Ovary (tissue), 3 donors: Measurements from ENCODE around the gene NDE1.

Experiments used
- CTCF ChIP-seq, 3 donors: fragments of 450-650 bp in 2 of 3; fragments of 200-600 bp in 1 of 3; IDR thresholded peaks; one replicate each; pipeline versions ENCODE4 v1.5.1 to v1.8.0; 2016 to 2022; ENCODE audit warnings: antibody characterized with exemption in 3 of 3, mild to moderate bottlenecking in 1 of 3
- EP300 ChIP-seq: sonication (generic); formaldehyde crosslinking; IDR thresholded peaks from one replicate; pipeline ENCODE4 v1.6.1; 2017; ENCODE audit warnings: antibody characterized with exemption
- POLR2A ChIP-seq: fragments of 450-650 bp; IDR thresholded peaks from one replicate; pipeline ENCODE4 v1.6.1; 2017; ENCODE audit warnings: antibody characterized with exemption, mild to moderate bottlenecking, moderate library complexity
- donor health status: DM: no; HTN: no; CAD: no.

- no peak for TF ChIP-seq POLR2A
- no peak for TF ChIP-seq CTCF (IDR thresholded peaks at IDR 0.05)
- TF ChIP-seq EP300, result no peak
Observed at GRCh38 chr16:15665107-15665506, 15.1 kb downstream of the NDE1 start.
